Body of pancreas (tissue), 4 donors: Measurements from ENCODE around the gene MUSK. TPM values are rescaled to one million over a fixed set of nuclear protein-coding genes. Genes with fewer than 3 reads are reported as not detected.
"Not testable (repeated sequence)": the region's sequence is repeated elsewhere in the genome, so short reads cannot be mapped to it uniquely, and the experiment has no call there.

Experiments
- ATAC-seq: fragments of 150-250 bp; one replicate; pipeline ENCODE4 v1.9.1; 2016
- DNase-seq, 4 donors: peaks; one replicate each; pipeline ENCODE4 v3.0.0-alpha.2; 2019
- H3K27ac ChIP-seq, 4 donors: fragments of 200-600 bp; sonication (generic); 1 replicate in 3 of 4; 2 replicates in 1 of 4; pipeline versions ENCODE4 v1.5.1 to v1.6.1; 2016 to 2019; ENCODE audit warnings: mild to moderate bottlenecking in 1 of 4, mixed read lengths in 1 of 4, moderate library complexity in 1 of 4
- H3K27me3 ChIP-seq, 2 donors: fragments of 200-600 bp; sonication (generic); one replicate each; pipeline ENCODE4 v1.6.0; 2016; ENCODE audit warnings: mild to moderate bottlenecking in 1 of 2
- H3K36me3 ChIP-seq, 2 donors: fragments of 200-600 bp; sonication (generic); replicated peaks in 1 of 2; 2 replicates each; pipeline ENCODE4 v1.5.1; 2016; ENCODE audit warnings: low read depth in 2 of 2; ENCODE audit not compliant: insufficient read depth in 1 of 2
- H3K4me1 ChIP-seq: fragments of 200-600 bp; sonication (generic); one replicate; pipeline ENCODE4 v1.6.0; 2016
- H3K4me3 ChIP-seq, 2 donors: fragments of 200-600 bp; sonication (generic); 1 replicate in 1 of 2; 2 replicates in 1 of 2; pipeline ENCODE4 v1.5.1; 2016 to 2019
- H3K9me3 ChIP-seq, 3 donors: fragments of 200-600 bp; sonication (generic); 1 replicate in 2 of 3; 2 replicates in 1 of 3; pipeline ENCODE4 v1.5.1; 2016
- CTCF ChIP-seq, 7 experiments: fragments of 450-650 bp in 4 of 7; fragments of 200-600 bp in 3 of 7; sonication (generic) in 3 of 7; IDR thresholded peaks; one replicate each; pipeline ENCODE4 v1.5.1; 2016 to 2019; ENCODE audit warnings: antibody characterized with exemption in 7 of 7
- POLR2A ChIP-seq, 3 donors: fragments of 450-650 bp; IDR thresholded peaks; one replicate each; pipeline ENCODE4 v1.6.1; 2016; ENCODE audit warnings: antibody characterized with exemption in 3 of 3, mild to moderate bottlenecking in 2 of 3
- WGBS, 2 donors: methylation state at CpG; one replicate each; pipeline ENCODE4 v1.1.5; 2017; 5-methylcytosine and 5-hydroxymethylcytosine counted together
- intact Hi-C: fragments of 100-400 bp; cut with DNase I; formaldehyde crosslinking; loops from one replicate; pipeline ENCODE4 v1.15.1; 2023
- total RNA-seq, 2 donors: library from RNA; depleted of rRNA; stranded (reverse); fragments of >200 nt; gene quantifications; one replicate each; pipeline ENCODE4 v1.1.0, GENCODE V29; 2016

Gene MUSK
- total RNA-seq, 2 donors from 2014 or later = not detected

- no peak overlapping the region for H3K4me3 ChIP-seq
- H3K4me1 ChIP-seq = no peaks in the 10 kb centered on the region
- DNase-seq (no peak), ATAC-seq (no peak)
- H3K27me3 ChIP-seq = no peaks in the 10 kb centered on the region
- intact Hi-C loops = no loop called here
- no peaks in the 10 kb centered on the region for H3K9me3 ChIP-seq
- H3K27ac ChIP-seq = no peak overlapping the region
- no peaks in the 10 kb centered on the region for H3K36me3 ChIP-seq
- 73 to 87% methylated on average over 3 of the region's 3 CpGs for WGBS, 2 donors
- TF ChIP-seq POLR2A (IDR thresholded peaks at IDR 0.05) = no peak
- no peak for TF ChIP-seq CTCF (IDR thresholded peaks at IDR 0.05)
These were observed 144.3 kb downstream of the MUSK start for GRCh38 chr9:110812886-110813285.

- ATAC-seq = no peak
- intact Hi-C loops = no loop called here
- WGBS, 2 donors = 70 to 82% methylated on average over 2 of the region's 2 CpGs
These were observed 145.6 kb downstream of the MUSK start for GRCh38 chr9:110814159-110814558.

GRCh38 chr9:110815361-110815760 is 146.8 kb downstream of the MUSK start:
- Histone ChIP-seq H3K9me3 (no peaks in the 10 kb centered on the region), H3K36me3 (no peaks in the 10 kb centered on the region), H3K4me3 (no peak overlapping the region), H3K27ac (no peak overlapping the region), H3K4me1 (no peaks in the 10 kb centered on the region), H3K27me3 (no peaks in the 10 kb centered on the region)
- WGBS, 2 donors = 61 to 73% methylated on average over 1 of the region's 1 CpG
- intact Hi-C loops = no loop called here
- DNase-seq = no peak
- ATAC-seq = no peak
- TF ChIP-seq CTCF (IDR thresholded peaks at IDR 0.05) (no peak), POLR2A (IDR thresholded peaks at IDR 0.05) (no peak)

More at GRCh38 chr9:110814159-110814558, 145.6 kb downstream of the MUSK start:
- TF ChIP-seq CTCF (IDR thresholded peaks at IDR 0.05) (no peak), POLR2A (IDR thresholded peaks at IDR 0.05) (no peak)
- no peak overlapping the region for H3K4me3 ChIP-seq
- no peaks in the 10 kb centered on the region for H3K9me3 ChIP-seq
- no peak for DNase-seq
- no peaks in the 10 kb centered on the region for H3K4me1 ChIP-seq
- H3K27me3 ChIP-seq = no peaks in the 10 kb centered on the region
- no peak overlapping the region for H3K27ac ChIP-seq
- H3K36me3 ChIP-seq = no peaks in the 10 kb centered on the region

GRCh38 chr9:110820381-110820780 is 151.8 kb downstream of the MUSK start:
- no peak overlapping the region for H3K27ac ChIP-seq
- no peaks in the 10 kb centered on the region for H3K36me3 ChIP-seq
- WGBS, 2 donors = 22 to 38% methylated on average over 1 of the region's 1 CpG
- H3K4me3 ChIP-seq = no peak overlapping the region
- DNase-seq = no peak
- intact Hi-C loops = no loop called here
- TF ChIP-seq CTCF (IDR thresholded peaks at IDR 0.05) (no peak), POLR2A (IDR thresholded peaks at IDR 0.05) (no peak)
- no peak for ATAC-seq
- no peaks in the 10 kb centered on the region for H3K9me3 ChIP-seq
- no peaks in the 10 kb centered on the region for H3K27me3 ChIP-seq
- H3K4me1 ChIP-seq = no peaks in the 10 kb centered on the region

- H3K27ac ChIP-seq = no peak overlapping the region
- DNase-seq = no peak
- no peak for TF ChIP-seq CTCF (IDR thresholded peaks at IDR 0.05)
- TF ChIP-seq POLR2A (IDR thresholded peaks at IDR 0.05) = no peak
- H3K36me3 ChIP-seq = no peaks in the 10 kb centered on the region
- ATAC-seq = no peak
- no peak overlapping the region for H3K4me3 ChIP-seq
- 52 to 61% methylated on average over 1 of the region's 1 CpG for WGBS, 2 donors
- intact Hi-C loops = no loop called here
- H3K27me3 ChIP-seq = no peaks in the 10 kb centered on the region
- H3K4me1 ChIP-seq = no peaks in the 10 kb centered on the region
- no peaks in the 10 kb centered on the region for H3K9me3 ChIP-seq
These were observed 152.5 kb downstream of the MUSK start for GRCh38 chr9:110821064-110821463.

GRCh38 chr9:110825129-110825528 is 156.5 kb downstream of the MUSK start:
- DNase-seq = not testable (repeated sequence)

More at GRCh38 chr9:110825129-110825528, 156.5 kb downstream of the MUSK start:
- intact Hi-C loops, H3K27ac ChIP-seq, H3K9me3 ChIP-seq, H3K27me3 ChIP-seq, H3K4me1 ChIP-seq, H3K36me3 ChIP-seq, ATAC-seq, H3K4me3 ChIP-seq: not testable (repeated sequence)
